Activated naive CD4-positive, alpha-beta T cell treated with anti-CD3 and anti-CD28 coated beads, Interleukin-2, amount 50 U/mL, for 24 hours (primary cell): ENCODE results near the gene C16orf90.

Experiments
- H3K27ac Mint-ChIP-seq: one replicate; pipeline ENCODE4 v1.8.0; 2021; ENCODE audit warnings: mild to moderate bottlenecking, mixed read lengths
- H3K27me3 Mint-ChIP-seq: one replicate; pipeline ENCODE4 v1.8.0; 2021; ENCODE audit warnings: mixed read lengths
- H3K36me3 Mint-ChIP-seq: one replicate; pipeline ENCODE4 v1.8.0; 2021; ENCODE audit warnings: mixed read lengths
- H3K4me1 Mint-ChIP-seq: one replicate; pipeline ENCODE4 v1.8.0; 2021; ENCODE audit warnings: mixed read lengths
- H3K4me3 Mint-ChIP-seq: one replicate; pipeline ENCODE4 v1.8.0; 2021; ENCODE audit warnings: mild to moderate bottlenecking, mixed read lengths
- H3K9me3 Mint-ChIP-seq: one replicate; pipeline ENCODE4 v1.8.0; 2021; ENCODE audit warnings: mixed read lengths

Gene C16orf90

DNA sequence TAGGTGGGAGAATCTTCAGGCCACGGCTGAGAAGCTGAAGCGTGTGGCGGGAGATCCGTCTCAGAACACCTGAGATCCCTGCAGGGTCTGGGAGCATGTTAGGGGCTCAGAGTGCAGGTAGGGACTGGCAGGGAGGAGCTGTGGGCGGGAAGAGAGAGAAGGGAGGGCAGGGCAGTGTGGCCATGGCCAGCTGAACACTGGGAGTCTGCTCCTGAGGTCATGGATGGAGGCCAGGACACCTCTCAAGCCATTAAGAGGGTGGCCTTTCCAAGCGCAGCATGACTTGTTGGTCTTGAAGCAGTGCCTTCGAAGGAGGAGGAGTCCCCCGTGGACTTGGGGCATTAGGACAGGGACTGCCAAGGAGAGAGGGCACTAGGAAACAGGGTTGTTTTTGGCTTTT lies 28.1 kb downstream of the C16orf90 start:
- Mint-ChIP-seq H3K4me1 (peaks cover 67% of the 10 kb centered on the region), H3K9me3 (no peaks in the 10 kb centered on the region), H3K27ac (peak overlapping the region; percentile 85), H3K27me3 (no peaks in the 10 kb centered on the region), H3K4me3 (no peak overlapping the region), H3K36me3 (peaks cover 4% of the 10 kb centered on the region)

DNA sequence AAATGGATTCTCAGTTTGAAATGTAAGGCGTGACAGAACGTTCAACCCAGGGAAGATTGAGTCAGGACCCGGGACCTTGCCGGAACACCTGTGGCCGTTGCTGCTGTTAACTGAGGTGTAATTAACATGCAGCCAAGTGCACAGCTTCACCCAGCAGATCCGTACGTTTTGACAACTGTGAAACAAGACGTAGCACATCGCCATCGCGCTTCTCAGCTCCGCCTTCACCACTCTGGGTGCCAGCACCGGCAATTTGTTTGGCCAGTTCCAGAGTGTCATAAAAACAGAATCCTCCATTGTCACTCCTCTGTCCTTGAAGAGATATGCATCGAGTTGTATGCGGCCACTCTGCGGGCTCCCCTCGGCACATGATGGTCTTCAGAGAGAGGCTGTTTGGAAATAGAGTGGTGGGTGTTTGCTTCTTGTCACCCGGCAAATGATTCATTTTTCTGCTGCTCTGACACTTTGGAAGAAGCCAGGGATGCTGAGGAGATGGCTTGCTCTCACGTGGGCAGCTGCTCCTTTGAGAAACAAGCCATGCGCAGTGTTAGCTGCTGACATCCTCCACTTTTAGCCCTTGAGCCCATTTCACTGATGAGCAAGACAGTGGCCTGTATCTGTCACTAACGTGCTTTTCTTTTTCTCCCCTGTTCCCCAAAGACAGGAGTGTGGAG lies 29.2 kb downstream of the C16orf90 start:
- peak overlapping the region; percentile 46 for H3K27ac Mint-ChIP-seq
- H3K36me3 Mint-ChIP-seq, result peaks cover 4% of the 10 kb centered on the region
- H3K9me3 Mint-ChIP-seq, result no peaks in the 10 kb centered on the region
- peaks cover 71% of the 10 kb centered on the region for H3K4me1 Mint-ChIP-seq
- no peak overlapping the region for H3K4me3 Mint-ChIP-seq
- H3K27me3 Mint-ChIP-seq, result no peaks in the 10 kb centered on the region

DNA sequence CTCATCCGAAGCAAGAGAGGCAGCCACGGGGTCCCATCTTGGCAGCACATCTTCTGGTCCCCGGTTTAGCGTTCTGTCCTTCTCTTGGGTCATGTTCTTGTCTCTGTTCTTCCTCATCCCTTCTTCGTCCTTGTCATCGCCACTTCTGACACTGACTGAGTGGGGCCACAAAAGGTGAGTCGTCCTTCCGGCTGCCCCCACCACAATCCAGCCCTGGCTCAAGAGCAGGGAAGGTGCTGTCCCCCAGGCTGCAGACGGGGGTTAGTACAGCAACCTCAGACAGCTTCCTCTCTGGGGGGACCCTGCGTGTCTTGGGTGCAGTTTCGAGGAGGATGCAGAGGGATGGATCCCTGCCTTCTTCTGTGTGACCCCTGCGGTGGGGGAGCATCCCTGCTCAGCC lies 30.0 kb downstream of the C16orf90 start:
- no peak overlapping the region for H3K27ac Mint-ChIP-seq
- H3K36me3 Mint-ChIP-seq, result peaks cover 4% of the 10 kb centered on the region
- H3K27me3 Mint-ChIP-seq, result no peaks in the 10 kb centered on the region
- no peak overlapping the region for H3K4me3 Mint-ChIP-seq
- peaks cover 74% of the 10 kb centered on the region for H3K4me1 Mint-ChIP-seq
- no peaks in the 10 kb centered on the region for H3K9me3 Mint-ChIP-seq

DNA sequence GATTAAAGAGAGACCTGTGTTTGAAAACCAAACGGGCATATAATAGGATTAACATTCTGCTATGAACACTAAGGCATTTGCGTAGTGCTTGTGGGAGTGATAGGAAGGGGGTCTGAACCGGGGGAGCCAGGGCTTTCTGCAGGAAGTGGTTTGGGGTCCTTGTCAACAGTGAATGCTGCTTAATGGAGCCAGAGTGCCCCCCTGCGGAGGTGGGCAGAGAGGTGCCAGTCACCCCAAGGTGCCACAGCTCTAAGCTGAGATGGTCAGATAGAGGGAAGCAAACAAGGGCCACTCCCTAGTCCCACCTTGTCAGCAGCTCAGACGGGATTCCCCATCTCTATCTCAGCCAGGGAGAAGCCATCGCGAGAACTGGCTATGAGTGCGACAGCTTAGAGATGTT lies 34.1 kb downstream of the C16orf90 start:
- Mint-ChIP-seq H3K27ac (peak overlapping the region; percentile 79), H3K27me3 (no peaks in the 10 kb centered on the region), H3K9me3 (no peaks in the 10 kb centered on the region), H3K4me3 (peak overlapping the region; percentile 37), H3K36me3 (no peaks in the 10 kb centered on the region), H3K4me1 (peaks cover 63% of the 10 kb centered on the region)

GRCh38 chr16:3460585-3460984 lies 34.7 kb downstream of the C16orf90 start:
- Mint-ChIP-seq H3K27me3 (no peaks in the 10 kb centered on the region), H3K36me3 (no peaks in the 10 kb centered on the region), H3K4me1 (peaks cover 62% of the 10 kb centered on the region), H3K4me3 (peak overlapping the region; percentile 37), H3K9me3 (no peaks in the 10 kb centered on the region), H3K27ac (peak overlapping the region; percentile 79)

DNA sequence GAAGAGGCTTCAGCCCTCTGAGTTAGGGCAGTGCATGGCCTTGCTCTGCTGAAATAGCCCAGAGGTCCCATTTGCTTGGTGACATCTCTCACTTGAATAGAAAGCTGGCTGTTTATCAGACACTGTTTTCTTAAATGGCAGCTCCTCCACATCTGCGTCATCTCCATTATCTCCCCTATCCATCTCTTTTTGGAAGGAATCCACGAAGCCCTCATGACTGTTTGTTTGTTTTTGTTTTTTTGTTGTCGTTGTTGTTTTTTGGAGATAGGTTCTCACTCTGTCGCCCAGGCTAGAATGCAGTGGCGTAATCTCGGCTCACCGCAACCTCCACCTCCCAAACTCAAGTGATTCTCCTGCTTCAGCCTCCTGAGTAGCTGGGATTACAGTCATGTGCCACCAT lies 35.2 kb downstream of the C16orf90 start:
- peak overlapping the region; percentile 74 for H3K4me3 Mint-ChIP-seq
- peak overlapping the region; percentile 41 for H3K27ac Mint-ChIP-seq
- H3K36me3 Mint-ChIP-seq, result no peaks in the 10 kb centered on the region
- no peaks in the 10 kb centered on the region for H3K9me3 Mint-ChIP-seq
- H3K4me1 Mint-ChIP-seq, result peaks cover 57% of the 10 kb centered on the region
- no peaks in the 10 kb centered on the region for H3K27me3 Mint-ChIP-seq

- Mint-ChIP-seq H3K27ac (peak overlapping the region; percentile 5), H3K4me1 (peaks cover 55% of the 10 kb centered on the region), H3K36me3 (no peaks in the 10 kb centered on the region), H3K27me3 (no peaks in the 10 kb centered on the region), H3K4me3 (peak overlapping the region; percentile 70), H3K9me3 (no peaks in the 10 kb centered on the region)
These were observed 35.7 kb downstream of the C16orf90 start for GRCh38 chr16:3459401-3460090.

DNA sequence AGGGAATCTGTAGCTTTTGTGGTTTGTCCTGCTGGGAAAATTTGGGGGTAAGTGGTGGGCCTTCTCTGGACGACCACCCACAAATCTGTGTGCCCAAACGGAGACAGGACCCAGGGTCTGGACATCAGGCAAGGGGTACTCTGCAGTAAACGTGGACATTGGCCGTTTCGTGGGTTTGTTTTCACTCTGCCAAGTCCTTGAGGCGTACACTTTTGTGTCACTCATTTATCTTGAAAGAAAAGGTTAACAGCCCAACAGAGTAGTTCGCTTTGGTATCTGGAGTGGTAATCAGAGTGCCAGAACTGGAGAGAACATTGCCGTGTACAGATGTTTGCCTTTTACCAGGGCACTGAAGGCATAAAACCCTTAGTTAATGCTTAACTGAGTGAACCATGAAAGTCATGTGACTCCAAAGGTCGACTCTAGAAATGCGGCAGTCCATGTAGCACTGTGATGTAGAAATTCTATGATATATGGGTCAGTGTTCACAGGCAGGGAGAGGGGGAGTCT lies 36.4 kb downstream of the C16orf90 start:
- Mint-ChIP-seq H3K36me3 (no peaks in the 10 kb centered on the region), H3K4me3 (peak overlapping the region; percentile 70), H3K27ac (peak overlapping the region; percentile 5), H3K9me3 (no peaks in the 10 kb centered on the region), H3K4me1 (peaks cover 49% of the 10 kb centered on the region), H3K27me3 (no peaks in the 10 kb centered on the region)

GRCh38 chr16:3458278-3458851 lies 36.9 kb downstream of the C16orf90 start:
- Mint-ChIP-seq H3K36me3 (no peaks in the 10 kb centered on the region), H3K4me1 (peaks cover 43% of the 10 kb centered on the region), H3K27me3 (no peaks in the 10 kb centered on the region), H3K9me3 (no peaks in the 10 kb centered on the region), H3K4me3 (peak overlapping the region; percentile 70), H3K27ac (peak overlapping the region; percentile 5)

DNA sequence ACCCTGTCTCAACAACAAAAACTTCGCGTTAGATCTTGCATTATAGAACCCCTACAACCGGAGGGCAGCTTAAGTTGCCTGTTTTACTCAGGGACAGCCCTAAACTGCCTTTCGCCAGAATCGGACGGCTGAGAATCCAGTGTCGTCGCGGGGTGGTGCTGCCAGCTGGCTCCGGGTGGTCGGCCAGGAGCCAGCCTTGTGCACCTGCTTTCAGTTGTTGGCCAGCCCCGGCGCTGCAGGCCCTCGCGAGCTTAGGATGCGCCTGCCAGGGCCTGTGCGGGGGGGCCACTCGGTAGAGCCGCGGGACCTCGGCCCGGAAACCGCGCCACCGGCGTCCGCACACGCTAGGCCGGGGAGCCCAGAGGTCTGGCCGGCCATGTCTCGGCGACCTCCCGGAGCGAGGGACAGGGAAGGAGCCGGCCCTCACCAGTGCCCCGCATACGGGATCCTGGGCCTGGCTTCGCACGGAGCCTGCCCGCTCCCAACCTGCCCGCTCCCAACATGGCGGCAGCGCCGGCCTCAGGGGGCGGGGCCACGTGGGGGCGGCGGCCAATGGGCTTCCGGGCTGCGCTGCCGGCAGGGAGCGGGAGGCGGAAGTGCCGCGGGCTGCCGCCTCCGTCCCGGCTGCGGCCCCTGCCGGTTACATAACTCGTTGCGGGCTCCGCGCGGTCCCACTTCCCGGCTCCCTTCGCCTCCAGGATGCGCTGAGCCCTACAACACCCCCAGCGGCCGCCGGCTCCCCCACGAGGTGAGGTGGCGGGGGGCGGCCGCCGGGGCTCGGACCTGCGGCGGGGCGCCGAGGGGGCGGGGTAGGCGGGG lies 37.6 kb downstream of the C16orf90 start:
- H3K27ac Mint-ChIP-seq, result peak overlapping the region; percentile 95
- no peaks in the 10 kb centered on the region for H3K9me3 Mint-ChIP-seq
- H3K4me3 Mint-ChIP-seq, result peak overlapping the region; percentile 88
- H3K4me1 Mint-ChIP-seq, result peaks cover 43% of the 10 kb centered on the region
- no peaks in the 10 kb centered on the region for H3K27me3 Mint-ChIP-seq
- no peaks in the 10 kb centered on the region for H3K36me3 Mint-ChIP-seq

GRCh38 chr16:3454631-3455147 lies 40.6 kb downstream of the C16orf90 start:
- Mint-ChIP-seq H3K4me1 (peaks cover 18% of the 10 kb centered on the region), H3K9me3 (no peaks in the 10 kb centered on the region), H3K27me3 (no peaks in the 10 kb centered on the region), H3K36me3 (peaks cover 3% of the 10 kb centered on the region), H3K27ac (no peak overlapping the region), H3K4me3 (no peak overlapping the region)

DNA sequence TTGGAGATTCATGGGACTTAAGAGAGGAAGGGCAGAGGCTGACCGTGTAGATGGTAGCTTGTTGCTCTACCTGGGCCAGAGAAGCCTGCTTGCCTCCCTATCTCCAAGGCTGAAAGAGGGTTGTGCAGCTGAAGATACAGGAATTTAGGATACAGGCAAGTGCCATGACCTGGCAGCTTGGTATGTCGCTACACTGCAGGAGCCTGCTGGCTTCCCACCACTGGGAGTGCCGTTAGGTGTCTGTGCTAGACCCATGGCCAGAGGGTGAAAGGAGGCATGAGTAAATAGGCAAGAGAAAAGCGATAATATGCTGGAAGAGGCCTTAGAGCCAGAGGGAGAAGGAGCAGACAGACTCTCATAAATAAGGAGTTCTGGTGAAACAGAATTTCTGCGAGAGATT lies 41.2 kb downstream of the C16orf90 start:
- no peak overlapping the region for H3K4me3 Mint-ChIP-seq
- no peaks in the 10 kb centered on the region for H3K9me3 Mint-ChIP-seq
- peaks cover 3% of the 10 kb centered on the region for H3K36me3 Mint-ChIP-seq
- no peak overlapping the region for H3K27ac Mint-ChIP-seq
- no peaks in the 10 kb centered on the region for H3K27me3 Mint-ChIP-seq
- H3K4me1 Mint-ChIP-seq, result peaks cover 12% of the 10 kb centered on the region

- peaks cover 8% of the 10 kb centered on the region for H3K9me3 Mint-ChIP-seq
- no peaks in the 10 kb centered on the region for H3K27me3 Mint-ChIP-seq
- peak overlapping the region; percentile 95 for H3K27ac Mint-ChIP-seq
- peaks cover 29% of the 10 kb centered on the region for H3K4me1 Mint-ChIP-seq
- peaks cover 22% of the 10 kb centered on the region for H3K36me3 Mint-ChIP-seq
- H3K4me3 Mint-ChIP-seq, result peak overlapping the region; percentile 95
These were observed 51.3 kb downstream of the C16orf90 start for GRCh38 chr16:3444032-3444388.
